Motor neuron (in vitro differentiated cells): Measurements from ENCODE around the gene TIMM44. TPM values are rescaled to one million over a fixed set of nuclear protein-coding genes. Genes with fewer than 3 reads are reported as not detected.

Experiments used
- ATAC-seq, 8 experiments: fragments of 200-7000 bp; cut with Tn5 transposase; replicated peaks in 6 of 8; 2 replicates each; pipeline ENCODE4 v1.8.0; 2021; ENCODE audit warnings: mild to moderate bottlenecking in 8 of 8, moderate library complexity in 8 of 8
- H3K27ac ChIP-seq, 2 donors: fragments of 250-450 bp; sonication (Bioruptor Pico); 2 replicates each; pipeline ENCODE4 v1.9.0; 2021; ENCODE audit warnings: antibody characterized with exemption in 2 of 2, mild to moderate bottlenecking in 2 of 2, moderate library complexity in 1 of 2
- H3K4me1 ChIP-seq, 2 donors: fragments of 250-450 bp; sonication (Bioruptor Pico); replicated peaks in 1 of 2; 2 replicates each; pipeline ENCODE4 v1.6.1; 2021; ENCODE audit warnings: antibody characterized with exemption in 2 of 2, mild to moderate bottlenecking in 2 of 2, moderate library complexity in 1 of 2
- H3K4me3 ChIP-seq, 5 donors: fragments of 250-450 bp; sonication (Bioruptor Pico); 2 replicates each; pipeline ENCODE4 v1.9.0; 2021; ENCODE audit warnings: antibody characterized with exemption in 5 of 5, mild to moderate bottlenecking in 5 of 5, moderate library complexity in 4 of 5
- WGBS, 10 experiments: fragments of 450-650 bp; shearing (Covaris generic); methylation state at CpG; one replicate each; pipeline ENCODE4 v1.0.0; 2022; 5-methylcytosine and 5-hydroxymethylcytosine counted together
- in situ Hi-C, 9 experiments: fragments of 400-800 bp; cut with MboI; loops; one replicate each; pipeline ENCODE4 v1.15.0; 2021; ENCODE audit warnings: low sequenced_read_pairs in 9 of 9, low pct_unique_long_range_greater_than_20kb in 2 of 9; ENCODE audit not compliant: unreplicated experiment in 9 of 9
- total RNA-seq, 8 experiments: library from RNA; unstranded; fragments of 300-600 nt; gene quantifications; 2 replicates each; pipeline versions ENCODE4 v1.2.3 to v1.2.4, GENCODE V29; 2022

TIMM44 gene
- total RNA-seq, 8 experiments from 2014 or later = 38.7 to 106 (median 65.1) TPM

GRCh38 chr19:7912697-7913564 is 30.5 kb downstream of the TIMM44 start:
- WGBS, 10 experiments = 80 to 97% (median 92%) methylated on average over 1 to 17 of the region's 39 CpGs; no CpG with 5 or more reads in 7 of the 10 experiments
- H3K4me1 ChIP-seq = peaks cover 6 to 20% of the 10 kb centered on the region in 2 donors
- ATAC-seq = no peak
- H3K27ac ChIP-seq = no peak overlapping the region
- in situ Hi-C loops = no loop called here
- H3K4me3 ChIP-seq = no peak overlapping the region

- in situ Hi-C loops = no loop called here
- no peak for ATAC-seq
- WGBS, 10 experiments = 80 to 94% methylated on average over 2 to 10 of the region's 31 CpGs; no CpG with 5 or more reads in 8 of the 10 experiments
Measured at GRCh38 chr19:7912144-7912696, 31.2 kb downstream of the TIMM44 start.

GRCh38 chr19:7911508-7912143 is 31.8 kb downstream of the TIMM44 start:
- in situ Hi-C loops = no loop called here
- no peak overlapping the region for H3K4me3 ChIP-seq
- WGBS, 10 experiments = 26 to 75% methylated on average over 4 to 7 of the region's 18 CpGs; no CpG with 5 or more reads in 8 of the 10 experiments
- H3K4me1 ChIP-seq = peaks cover 6 to 10% of the 10 kb centered on the region in 2 donors
- no peak overlapping the region for H3K27ac ChIP-seq
- peak in 3 of 8 experiments; percentile 7 to 64 (median 40) for ATAC-seq

More at GRCh38 chr19:7912144-7912696, 31.2 kb downstream of the TIMM44 start:
- H3K4me1 ChIP-seq = peaks cover 6 to 15% of the 10 kb centered on the region in 2 donors
- H3K4me3 ChIP-seq = no peak overlapping the region
- no peak overlapping the region for H3K27ac ChIP-seq

GRCh38 chr19:7910321-7911161 is 32.9 kb downstream of the TIMM44 start:
- in situ Hi-C loops = no loop called here
- Histone ChIP-seq H3K4me3 (no peak overlapping the region), H3K27ac (no peak overlapping the region), H3K4me1 (peaks cover 0 to under 1% of the 10 kb centered on the region in 2 donors)
- no peak for ATAC-seq
- WGBS, 10 experiments = 92 to 100% (median 97%) methylated on average over 2 to 5 of the region's 54 CpGs; no CpG with 5 or more reads in 6 of the 10 experiments

GRCh38 chr19:7909471-7910067 is 33.9 kb downstream of the TIMM44 start:
- H3K4me3 ChIP-seq = no peak overlapping the region
- in situ Hi-C loops = no loop called here
- no peak for ATAC-seq
- no peak overlapping the region for H3K27ac ChIP-seq
- H3K4me1 ChIP-seq = peaks cover 9 to 10% of the 10 kb centered on the region in 2 donors
- no CpG with 5 or more reads among the region's 21 CpGs for WGBS, 10 experiments

GRCh38 chr19:7908742-7909461 is 34.6 kb downstream of the TIMM44 start:
- Histone ChIP-seq H3K4me1 (peaks cover 9 to 11% of the 10 kb centered on the region in 2 donors), H3K27ac (no peak overlapping the region), H3K4me3 (no peak overlapping the region)
- in situ Hi-C loops = no loop called here
- ATAC-seq = no peak
- WGBS, 10 experiments = 90% methylated on average over 2 of the region's 19 CpGs; no CpG with 5 or more reads in 9 of the 10 experiments

- no peak for ATAC-seq
- 88 to 100% (median 91%) methylated on average over 1 to 7 of the region's 14 CpGs; no CpG with 5 or more reads in 5 of the 10 experiments for WGBS, 10 experiments
- H3K4me3 ChIP-seq = no peak overlapping the region
- no peak overlapping the region for H3K27ac ChIP-seq
- H3K4me1 ChIP-seq = peaks cover 9 to 11% of the 10 kb centered on the region in 2 donors
- in situ Hi-C loops = no loop called here
Measured at GRCh38 chr19:7908078-7908699, 35.3 kb downstream of the TIMM44 start.

GRCh38 chr19:7907544-7907943 is 35.9 kb downstream of the TIMM44 start:
- no peak for ATAC-seq

GRCh38 chr19:7907122-7907521 is 36.3 kb downstream of the TIMM44 start:
- no peak overlapping the region for H3K4me3 ChIP-seq
- in situ Hi-C loops = no loop called here
- H3K27ac ChIP-seq = no peak overlapping the region
- H3K4me1 ChIP-seq = peaks cover 15% of the 10 kb centered on the region in 2 donors
- 83 to 100% (median 92%) methylated on average over 1 to 8 of the region's 19 CpGs; no CpG with 5 or more reads in 1 of the 10 experiments for WGBS, 10 experiments
- ATAC-seq = no peak

More at GRCh38 chr19:7907544-7907943, 35.9 kb downstream of the TIMM44 start:
- in situ Hi-C loops = no loop called here
- Histone ChIP-seq H3K4me3 (no peak overlapping the region), H3K27ac (no peak overlapping the region), H3K4me1 (peaks cover 13 to 14% of the 10 kb centered on the region in 2 donors)
- WGBS, 10 experiments = 92% methylated on average over 6 of the region's 11 CpGs; no CpG with 5 or more reads in 9 of the 10 experiments

- no peak for ATAC-seq
- no peak overlapping the region for H3K27ac ChIP-seq
- H3K4me3 ChIP-seq = no peak overlapping the region
- 92 to 100% methylated on average over 1 to 5 of the region's 10 CpGs; no CpG with 5 or more reads in 8 of the 10 experiments for WGBS, 10 experiments
- in situ Hi-C loops = no loop called here
- peaks cover 15% of the 10 kb centered on the region in 2 donors for H3K4me1 ChIP-seq
Measured at GRCh38 chr19:7905859-7906258, 37.6 kb downstream of the TIMM44 start.

- peak overlapping the region in 1 of 5 donors; percentile 92 for H3K4me3 ChIP-seq
- in situ Hi-C loops = no loop called here
- no peak for ATAC-seq
- H3K4me1 ChIP-seq = peaks cover 15% of the 10 kb centered on the region in 2 donors
- WGBS, 10 experiments = 22 to 100% (median 80%) methylated on average over 1 of the region's 10 CpGs; no CpG with 5 or more reads in 7 of the 10 experiments
- no peak overlapping the region for H3K27ac ChIP-seq
Measured at GRCh38 chr19:7905268-7905667, 38.2 kb downstream of the TIMM44 start.
